Kidney tubule cell (primary cell): Measurements from ENCODE around the gene DPCD.

Experiments used
- DNase-seq: peaks from one replicate; pipeline ENCODE4 v3.0.0-alpha.2; 2018; ENCODE audit warnings: low spot score

Gene DPCD

DNA sequence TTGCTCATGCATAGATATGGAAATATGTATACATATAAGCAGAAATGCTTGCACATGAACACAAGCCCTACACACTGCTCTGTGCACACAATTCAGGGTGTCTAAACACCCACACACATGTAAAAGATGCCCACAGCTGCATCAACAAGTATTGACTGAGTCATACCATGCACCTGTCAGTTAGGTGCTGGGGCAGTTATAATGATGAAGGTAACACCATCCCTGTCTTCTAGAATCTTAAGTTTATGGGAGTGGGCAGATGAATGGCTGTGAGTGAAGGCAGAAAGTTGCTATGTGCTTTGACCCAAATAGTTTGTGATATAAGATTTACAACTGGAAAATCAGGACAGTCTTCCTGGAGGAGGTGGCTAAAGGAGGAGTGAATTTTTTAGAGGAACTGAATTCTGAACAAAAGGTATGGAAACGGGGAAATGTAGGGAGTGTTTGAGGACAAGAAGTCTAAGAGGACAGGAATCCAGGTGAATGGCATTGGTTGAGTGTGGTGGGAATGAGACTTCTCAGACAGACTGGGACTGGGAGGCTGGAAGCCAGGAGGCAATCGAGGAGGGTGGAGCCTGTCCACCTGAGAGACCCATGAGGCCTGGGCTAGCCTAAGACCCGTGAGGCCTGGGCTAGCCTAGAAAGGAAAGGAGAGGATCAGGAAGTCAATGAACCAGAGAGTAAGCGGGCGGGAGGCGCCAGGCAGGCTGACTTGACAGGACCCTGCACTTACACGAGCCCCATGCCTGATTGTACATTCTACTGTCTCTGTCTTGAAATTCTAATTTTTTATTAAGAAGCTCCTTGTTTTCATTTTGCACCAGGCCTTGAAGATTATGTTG, 20.7 kb upstream of the DPCD start:
- no peak for DNase-seq

DNA sequence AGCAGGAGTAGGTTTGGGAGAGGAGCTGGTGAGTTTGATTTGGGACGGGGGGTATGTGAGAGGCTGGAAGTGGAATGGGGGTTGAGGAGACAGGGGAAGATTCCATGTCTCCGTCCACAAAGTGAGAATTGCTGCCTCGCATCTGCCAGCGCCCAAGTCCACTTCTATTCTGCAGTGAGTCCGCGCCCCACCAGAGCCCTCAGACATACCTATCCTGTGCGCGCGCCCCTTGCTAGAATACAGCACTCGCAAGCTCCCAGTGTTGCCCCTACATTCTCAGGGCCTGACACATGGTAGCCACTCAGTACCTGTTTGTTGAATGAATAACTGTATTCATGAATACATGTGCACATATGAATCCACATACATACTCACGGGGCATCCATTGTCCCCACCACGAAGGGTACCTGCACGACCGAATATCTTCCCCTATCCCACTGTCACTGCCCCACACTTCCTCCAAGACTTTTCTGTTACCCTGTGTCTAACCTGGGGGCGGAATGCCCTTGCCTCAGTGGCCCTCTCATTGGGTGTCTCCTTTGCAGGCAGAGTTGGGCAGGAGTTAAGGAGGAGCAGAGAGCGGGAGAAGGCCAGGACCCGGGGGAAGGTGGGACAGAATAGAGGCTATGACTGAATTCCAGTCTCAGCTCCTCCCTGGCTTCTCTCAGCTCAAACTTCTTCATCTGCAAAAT, 19.9 kb upstream of the DPCD start:
- DNase-seq, result no peak

DNA sequence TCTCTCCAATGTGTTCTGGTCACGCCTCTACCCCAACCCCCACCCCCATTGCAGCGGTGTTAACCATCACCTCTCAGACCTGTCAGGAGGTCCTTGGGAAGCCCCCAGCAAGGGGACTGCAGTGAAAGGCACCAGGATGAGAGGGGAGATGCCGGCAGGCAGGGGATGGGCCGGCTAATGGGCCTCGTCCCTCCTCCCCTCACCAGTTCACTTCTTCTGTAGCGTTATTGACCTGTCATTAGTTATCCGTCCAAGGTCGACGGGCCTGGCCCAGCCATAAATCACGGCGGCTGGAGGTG, 18.8 kb upstream of the DPCD start:
- DNase-seq, result no peak

DNA sequence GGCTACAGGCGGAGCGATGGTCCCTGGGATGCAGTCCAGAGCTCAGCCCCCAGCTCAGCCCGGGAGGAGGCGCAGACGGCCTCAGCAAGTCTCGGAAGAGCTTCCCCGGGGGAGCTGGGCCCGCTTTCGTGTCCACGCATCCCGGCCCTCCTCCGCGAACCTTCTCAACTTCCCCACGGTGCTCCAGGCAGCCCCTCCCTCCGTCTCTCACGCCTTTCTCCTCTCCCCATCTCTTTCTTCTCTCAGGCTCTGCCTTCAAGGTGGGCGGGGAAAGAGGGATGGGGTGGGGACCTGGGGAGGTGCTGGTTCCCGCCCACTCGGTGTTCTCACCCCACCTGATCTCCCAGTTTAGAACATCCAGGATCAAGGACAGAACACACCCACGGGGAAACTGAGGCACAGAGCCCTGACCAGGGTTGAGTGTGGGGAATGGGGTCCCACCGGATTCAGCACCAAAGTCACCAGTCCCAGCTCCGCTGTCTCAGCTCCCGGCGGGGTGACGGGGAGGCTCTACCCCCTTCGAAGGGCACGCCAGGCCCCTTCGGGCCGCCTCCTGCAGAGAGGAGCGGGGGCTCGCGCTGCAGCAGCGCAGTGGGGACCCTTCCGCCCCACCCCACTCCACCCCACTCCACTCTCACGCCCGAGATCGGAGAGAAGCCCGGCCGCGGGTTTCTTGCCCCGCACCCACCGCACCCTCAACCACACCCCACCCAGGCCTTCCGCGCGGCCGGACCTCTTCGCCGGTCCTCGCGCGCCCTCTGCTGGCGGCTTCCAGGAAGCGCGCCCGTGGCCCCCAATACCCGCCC, 18.3 kb upstream of the DPCD start:
- peak; percentile 59 for DNase-seq

DNA sequence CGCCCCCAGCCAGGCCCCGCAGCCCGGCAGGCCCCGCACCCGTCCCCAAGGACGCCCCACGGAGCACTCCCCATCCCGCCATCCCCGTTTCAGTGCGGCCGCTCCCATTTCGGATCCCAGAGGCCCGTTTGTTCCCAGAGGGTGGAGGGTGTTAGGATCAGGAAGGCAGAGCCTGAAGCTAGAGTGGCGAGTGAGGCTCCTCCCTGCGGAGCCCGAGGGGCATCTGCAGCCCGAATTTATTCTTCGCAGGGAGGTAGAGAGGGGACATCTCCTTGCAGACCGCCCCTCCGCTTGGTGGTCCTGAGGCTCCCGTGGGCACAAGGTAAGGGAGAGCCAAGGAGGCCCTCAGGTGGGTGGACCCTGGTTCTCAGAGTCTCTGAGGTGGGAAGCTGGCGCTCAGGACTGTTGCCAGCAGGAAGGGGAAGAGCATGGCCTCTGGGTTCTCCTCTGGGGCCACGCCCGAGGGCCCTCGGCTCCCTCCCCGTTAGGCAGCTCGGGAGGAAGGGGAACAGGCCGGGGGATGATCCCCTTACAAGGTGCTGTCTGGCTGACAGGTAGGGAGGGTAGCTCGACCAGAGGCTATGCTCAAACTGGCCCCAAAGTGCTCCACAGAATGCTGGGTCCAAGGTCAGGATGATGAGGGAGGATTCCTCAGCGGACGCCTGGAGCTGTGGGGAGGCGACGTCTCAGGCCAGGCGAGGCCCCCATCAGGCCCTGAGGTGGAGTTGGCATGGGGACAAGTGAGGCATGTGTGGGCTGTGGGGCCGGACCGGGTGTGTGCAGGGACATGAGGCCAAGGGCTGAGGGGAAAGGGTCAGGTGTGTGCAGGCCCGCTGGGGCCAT, 17.5 kb upstream of the DPCD start:
- peak; percentile 28 for DNase-seq

DNA sequence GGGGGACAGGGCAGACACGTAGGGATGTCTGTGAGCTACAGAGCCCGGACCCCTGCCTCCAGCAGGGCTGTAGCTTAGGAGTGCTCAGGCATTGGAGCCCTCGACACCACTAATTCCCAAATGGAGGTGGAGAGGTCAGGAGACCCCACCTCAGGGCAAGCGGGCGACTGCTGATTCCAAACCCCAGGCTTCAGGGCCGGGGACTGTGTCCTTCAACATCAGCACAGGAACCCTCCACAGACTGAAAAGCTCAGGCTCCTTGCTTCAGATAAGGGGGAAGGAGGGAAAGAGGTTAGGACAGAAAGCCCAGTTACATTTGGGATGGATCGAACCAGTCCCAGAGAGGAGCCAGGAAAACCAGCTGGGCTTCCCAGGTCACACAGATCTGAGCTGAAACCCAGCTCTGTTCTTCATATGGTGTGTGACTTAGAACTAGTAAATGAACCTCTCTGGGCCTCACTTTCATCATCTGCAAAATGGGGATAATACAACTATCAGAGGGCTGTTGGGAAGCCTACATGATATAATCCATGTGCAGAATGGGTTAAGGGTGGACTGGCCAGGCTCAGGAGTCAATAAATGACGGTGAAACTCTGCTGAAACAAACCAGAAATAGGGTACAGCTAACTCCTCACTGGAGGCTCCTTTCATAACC, 16.7 kb upstream of the DPCD start:
- DNase-seq, result no peak

DNA sequence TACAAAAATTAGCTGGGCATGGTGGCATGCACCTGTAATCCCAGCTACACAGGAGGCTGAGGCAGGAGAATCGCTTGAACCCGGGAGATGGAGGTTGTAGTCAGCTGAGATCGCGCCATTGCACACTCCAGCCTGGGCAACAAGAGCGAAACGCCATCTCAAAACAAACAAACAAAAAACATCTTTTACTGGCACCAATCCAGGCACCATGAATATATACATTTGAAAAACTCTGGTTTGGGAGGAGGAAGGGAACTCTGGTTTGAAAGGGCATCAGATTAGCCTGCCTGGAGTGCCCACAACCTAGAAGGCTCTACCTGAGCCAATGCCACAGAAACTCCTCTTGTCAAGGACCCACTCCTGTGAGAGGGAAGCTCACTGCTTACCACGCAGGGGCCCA, 16.0 kb upstream of the DPCD start:
- DNase-seq, result no peak

DNA sequence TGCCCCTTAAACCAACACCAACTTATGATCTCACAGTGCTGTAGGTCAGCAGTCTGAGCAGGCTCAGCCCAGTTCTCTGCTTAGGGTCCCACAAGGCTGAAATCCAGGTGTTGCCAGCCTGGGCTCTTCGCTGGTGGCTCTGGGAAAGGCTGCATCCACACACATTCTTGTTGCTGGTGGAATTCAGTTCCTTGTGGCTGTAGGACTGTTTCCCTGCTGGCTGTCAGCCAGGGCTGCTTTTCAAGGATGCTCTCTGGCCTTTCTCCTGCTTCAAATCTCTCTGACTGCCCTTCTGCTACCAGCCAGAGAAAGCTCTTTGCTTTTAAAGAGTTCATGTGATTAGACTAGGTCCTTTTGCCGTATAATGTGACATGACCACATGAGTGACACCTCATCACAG, 15.3 kb upstream of the DPCD start:
- DNase-seq, result no peak

DNA sequence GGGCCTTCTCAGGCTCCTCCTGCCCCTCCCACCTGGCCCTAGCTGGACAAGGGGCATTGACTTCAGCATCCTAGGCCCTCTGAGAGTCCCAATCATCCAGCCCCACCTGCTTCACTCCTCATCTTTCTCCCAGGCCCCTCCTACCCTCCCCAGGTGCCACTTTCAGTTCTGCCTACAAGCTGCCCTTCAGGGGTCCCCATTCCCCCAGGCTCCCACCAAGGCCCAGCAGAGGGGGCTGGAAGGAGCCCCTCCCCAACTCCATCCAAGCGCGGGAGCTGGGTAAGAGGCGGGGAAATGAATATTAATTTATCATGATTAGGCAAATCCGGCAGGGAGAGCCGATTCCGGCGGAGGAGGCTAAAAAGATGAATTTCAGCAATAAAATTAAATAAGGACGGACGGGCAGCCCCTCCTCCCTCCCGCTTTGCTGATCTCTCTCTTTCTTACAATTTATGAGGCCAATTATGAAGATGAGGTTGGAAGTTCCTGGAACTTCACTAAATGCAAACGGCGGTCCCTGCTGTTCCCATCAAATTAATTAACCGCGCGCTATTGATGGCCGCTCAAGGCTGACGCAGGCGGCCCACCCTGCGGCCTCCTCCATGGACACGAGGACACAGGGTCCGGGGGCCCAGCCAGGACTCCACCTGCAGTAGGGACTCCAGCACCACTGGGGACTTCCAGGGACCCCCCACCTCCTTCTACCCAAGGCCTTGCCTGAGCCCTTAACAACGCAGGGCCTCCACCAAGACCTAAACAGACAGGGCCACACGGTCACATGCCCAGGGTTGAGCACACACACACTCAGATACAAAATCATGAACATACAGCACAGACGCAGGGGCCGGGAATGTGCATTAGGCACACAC, 14.0 kb upstream of the DPCD start:
- no peak for DNase-seq

DNA sequence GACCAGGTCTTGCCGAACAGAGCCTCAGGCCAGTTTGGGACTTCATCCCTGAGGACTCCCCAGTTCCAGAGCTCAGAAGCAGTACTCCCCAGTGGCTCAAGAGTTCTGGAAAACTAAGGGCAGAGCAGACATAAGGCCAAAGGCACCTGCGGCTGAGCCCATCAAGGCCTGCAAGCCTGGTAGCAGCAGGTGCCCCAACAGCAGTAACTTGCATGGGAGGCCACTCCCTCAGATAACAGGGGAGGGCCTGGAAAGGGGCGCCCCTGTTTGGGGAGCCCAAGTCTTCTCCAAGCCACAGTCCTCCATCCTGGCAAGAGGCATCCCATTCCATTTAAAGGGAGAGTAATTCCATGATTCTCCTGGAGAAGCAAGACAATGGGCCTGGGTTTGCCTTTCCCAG, 13.0 kb upstream of the DPCD start:
- DNase-seq, result no peak

DNA sequence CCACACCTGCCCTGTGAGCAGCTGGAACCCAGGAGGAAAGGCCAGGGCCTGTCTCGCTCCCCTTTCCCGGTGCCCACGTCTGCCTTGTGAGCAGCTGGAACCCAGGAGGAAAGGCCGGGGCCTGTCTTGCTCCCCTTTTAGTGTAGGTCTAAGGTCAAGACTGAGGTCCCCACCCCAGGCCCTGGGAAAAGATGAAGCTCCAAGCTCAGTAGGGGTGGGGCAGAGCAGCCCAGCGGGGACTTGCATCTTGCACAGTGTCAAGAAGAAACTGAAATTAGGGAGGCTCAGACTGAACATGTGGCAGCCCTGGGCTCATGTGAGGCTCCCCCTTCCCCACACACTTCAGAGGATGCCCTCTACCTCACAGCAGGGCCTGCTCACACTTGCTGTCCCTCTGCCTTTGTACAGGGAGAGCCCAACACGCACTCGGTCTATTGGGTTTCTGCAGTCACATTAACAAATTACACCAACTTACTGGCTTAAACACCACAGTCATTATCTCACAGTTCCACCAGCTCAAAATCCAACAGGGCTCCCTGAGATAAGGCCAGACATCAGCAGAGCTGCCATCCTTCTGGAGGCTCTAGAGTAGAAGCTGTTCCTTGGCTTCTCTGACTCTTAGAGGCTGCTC, 12.4 kb upstream of the DPCD start:
- DNase-seq, result no peak

DNA sequence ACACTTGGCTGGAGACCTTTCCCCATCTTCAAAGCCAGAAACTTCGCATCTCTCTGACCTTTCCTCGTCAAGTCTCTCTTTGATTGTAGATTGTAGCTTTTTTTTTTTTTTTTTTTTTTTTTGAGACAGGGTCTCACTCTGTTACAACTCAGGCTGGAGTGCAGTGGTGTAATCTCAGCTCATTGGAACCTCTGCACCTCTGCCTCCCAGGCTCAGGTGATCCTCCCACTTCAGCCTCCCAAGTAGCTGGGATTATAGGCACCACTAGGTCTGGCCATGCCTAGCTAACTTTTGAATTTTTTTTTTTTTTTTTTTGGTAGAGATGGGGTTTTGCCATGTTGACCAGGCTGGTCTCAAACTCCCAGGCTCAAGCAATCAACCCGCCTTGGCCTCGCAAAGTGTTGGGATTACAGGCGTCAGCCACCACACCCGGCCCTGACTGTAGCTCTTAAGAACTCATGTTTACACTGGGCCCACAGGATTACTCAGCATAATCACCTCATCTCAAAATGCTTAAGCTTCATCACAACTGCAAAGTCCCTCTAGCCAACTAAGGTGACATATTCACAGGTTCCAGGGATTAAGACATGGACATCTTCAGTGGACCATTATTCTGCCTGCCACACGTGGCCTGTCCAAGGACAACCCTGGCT, 11.8 kb upstream of the DPCD start:
- peak; percentile 16 for DNase-seq

DNA sequence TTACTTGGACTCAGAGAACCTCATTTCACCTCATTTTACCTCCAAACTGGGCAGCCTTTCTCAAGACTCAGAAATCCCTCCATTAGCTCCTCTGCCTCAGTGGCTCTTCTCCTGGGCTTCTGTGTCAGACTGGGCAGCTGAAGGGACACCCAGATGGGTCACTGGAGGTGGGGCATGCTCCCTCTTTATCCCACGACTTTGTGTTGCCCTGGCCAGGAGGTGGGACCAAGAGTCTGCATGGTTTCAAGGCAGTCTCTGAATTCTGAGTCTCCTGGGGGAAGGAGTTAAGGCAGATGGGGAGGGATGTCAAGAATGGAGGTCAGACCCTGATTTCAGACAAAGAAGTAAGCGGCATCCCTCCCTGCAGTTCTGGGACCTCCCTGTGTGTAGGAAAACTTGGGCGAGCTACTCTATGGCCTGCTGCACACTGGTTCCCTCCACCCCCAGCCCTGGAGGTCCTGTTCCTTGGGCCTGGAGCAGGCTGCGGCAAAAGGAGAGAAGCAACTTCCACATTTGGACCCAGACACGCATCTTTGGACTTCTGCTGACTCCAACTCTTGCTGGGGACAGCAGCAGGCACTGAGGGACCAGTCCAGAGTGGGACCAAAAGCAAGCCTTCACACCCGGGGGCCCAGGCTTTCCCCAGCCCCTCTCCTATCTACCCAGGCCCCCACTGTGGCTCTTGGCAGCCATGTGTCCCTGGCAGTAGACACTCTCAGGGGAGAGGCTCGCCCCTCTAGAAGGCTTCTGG, 10.8 kb upstream of the DPCD start:
- DNase-seq, result no peak

DNA sequence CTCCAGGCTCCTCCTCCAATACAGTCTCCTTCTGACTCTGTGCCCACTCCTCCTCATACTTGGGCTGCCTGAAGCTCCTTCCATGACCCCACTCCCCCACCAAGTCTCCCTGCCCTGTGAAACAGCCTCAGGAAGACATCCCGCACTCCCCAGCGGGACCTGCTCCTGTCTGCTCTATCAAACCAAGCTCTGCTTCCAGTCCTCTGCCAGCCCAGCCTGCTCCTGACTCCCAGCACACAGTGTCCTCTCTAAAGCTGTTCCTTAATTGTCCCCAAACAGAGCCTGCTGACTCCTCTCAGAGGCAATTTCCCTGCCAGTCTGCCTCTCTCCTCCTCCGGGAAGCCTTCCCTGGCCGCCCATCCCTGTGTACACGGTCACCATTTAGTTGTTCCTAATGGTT, 9.9 kb upstream of the DPCD start:
- no peak for DNase-seq

DNA sequence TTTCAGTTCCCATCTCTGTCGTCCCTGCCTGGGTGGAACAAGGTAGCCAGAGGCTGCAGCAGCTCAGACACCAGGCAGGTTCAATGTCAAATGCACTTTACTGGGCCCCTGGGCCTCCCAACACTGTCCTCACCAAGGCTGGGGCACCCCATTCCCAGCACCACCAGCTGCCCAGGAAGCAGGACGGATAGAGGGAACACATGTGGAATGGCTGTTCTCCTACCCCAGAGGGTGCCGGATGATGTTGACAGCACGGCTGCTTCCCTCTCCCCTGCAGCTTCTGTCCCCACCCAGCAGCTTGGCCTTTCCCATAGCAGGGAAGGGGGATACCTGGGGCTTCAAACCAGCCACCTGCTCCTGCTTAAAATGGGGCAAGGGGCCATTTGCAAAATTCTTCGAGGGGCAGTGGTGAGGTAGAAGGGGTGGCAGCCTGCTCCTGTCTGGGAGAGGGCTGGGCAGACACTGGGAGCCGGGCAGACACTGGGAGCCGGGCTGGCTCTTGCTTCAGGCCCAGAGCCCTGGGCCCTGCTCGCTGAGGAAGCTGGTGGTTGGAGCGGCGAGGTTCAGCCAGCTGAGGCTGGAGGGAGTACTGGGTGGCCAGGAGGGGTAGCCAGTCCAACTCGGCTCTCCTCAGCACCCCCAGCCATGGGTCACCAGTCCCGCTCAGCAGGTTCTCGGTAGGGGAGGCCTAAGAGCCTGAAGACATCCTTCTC, 9.2 kb upstream of the DPCD start:
- DNase-seq, result no peak

DNA sequence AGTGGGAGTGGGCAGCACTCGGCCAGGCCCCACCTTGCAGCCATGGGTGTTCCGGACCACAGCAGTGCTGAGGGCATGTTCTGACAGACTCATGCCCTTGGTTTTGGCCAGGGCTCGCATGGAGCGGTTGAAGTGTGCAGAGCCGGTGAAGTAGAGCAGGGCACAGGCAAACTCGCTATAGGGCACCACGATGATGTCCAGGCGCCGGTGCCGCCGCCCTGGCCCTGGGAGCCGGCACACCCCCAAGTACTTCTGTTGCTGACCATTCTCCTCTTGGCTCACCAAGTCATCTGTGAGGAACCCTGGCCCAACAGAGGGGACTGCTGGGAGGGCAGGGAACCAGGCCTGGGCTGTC, 8.6 kb upstream of the DPCD start:
- no peak for DNase-seq

DNA sequence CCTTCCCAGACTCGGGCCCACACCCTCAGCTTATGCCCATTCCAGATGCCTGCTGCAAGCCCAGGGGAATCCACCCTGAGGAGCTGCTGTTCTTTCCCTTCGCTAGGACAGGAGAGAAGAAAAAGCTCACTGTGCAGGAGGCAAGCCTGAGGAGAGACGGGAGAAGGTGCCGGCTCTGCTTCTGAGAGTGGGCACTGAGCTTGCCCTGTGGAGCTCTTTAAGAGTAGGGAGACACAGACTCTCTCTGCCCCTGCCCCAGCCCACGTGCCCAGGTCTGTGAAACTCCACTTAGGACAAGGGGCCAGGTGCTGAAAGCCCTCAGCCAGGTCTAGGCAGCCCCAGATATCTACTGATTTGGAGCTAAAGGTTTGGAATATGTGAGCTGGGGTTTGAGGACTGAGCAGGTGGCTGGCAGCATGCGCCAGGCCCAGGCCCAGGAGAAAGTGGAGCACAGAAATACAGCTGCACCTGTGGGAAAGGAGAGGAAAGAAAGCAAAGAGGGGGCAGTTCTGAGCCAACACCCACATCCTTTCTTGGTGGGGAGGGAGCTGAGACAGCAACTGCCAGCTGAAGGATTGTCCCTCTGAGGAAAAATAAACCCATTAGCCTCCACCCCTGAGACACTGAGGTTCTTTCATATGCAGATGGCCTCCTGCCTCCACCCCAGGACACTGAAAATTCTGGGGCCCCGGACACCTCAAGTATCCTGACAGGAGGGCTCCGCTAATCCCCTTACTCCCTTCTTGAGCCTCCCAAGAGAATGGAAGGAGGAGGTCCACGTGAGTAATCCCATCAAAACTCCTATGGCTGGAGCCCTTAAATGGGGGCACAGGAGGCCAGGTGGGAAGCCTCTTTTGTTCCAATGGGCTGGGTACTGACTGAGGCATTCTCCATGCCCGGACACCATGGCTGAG, 7.4 kb upstream of the DPCD start:
- no peak for DNase-seq
